Pancreas (tissue), 10 donors: ENCODE measurements around the gene GMDS. TPM values are rescaled to one million over a fixed set of nuclear protein-coding genes. Genes with fewer than 3 reads are reported as not detected.
A peak's percentile ranks its signal among the peaks of the same experiment; 100 is the strongest.

Source experiments
- ATAC-seq, 4 donors: fragments of 200-7000 bp; cut with Tn5 transposase; one replicate each; pipeline versions ENCODE4 v1.8.0 to v1.9.1; 2020; ENCODE audit warnings: mild to moderate bottlenecking in 4 of 4, moderate library complexity in 4 of 4
- DNase-seq, 6 donors: peaks; one replicate each; pipeline ENCODE4 v3.0.0-alpha.2; 2020
- FAIRE-seq: peaks from 2 replicates; lab custom pipeline; 2012; peaks lifted over from hg19 to GRCh38; lab: Jason Lieb, UNC
- H3K27ac ChIP-seq, 4 donors: fragments of 200-600 bp; sonication (generic); 1 replicate in 3 of 4; 2 replicates in 1 of 4; pipeline versions ENCODE4 v1.5.0 to v1.8.0; 2020
- H3K27me3 ChIP-seq, 4 donors: fragments of 200-600 bp; one replicate each; pipeline ENCODE4 v1.8.0; 2021
- H3K36me3 ChIP-seq, 3 donors: fragments of 200-600 bp; sonication (generic) in 1 of 3; one replicate each; pipeline versions ENCODE4 v1.5.0 to v1.8.0; 2020 to 2021
- H3K4me1 ChIP-seq, 3 donors: fragments of 200-600 bp; one replicate each; pipeline ENCODE4 v1.8.0; 2021
- H3K4me3 ChIP-seq, 4 donors: fragments of 200-600 bp; sonication (generic) in 2 of 4; one replicate each; pipeline versions ENCODE4 v1.5.0 to v1.8.0; 2020 to 2021
- H3K9me3 ChIP-seq, 4 donors: fragments of 200-600 bp; one replicate each; pipeline ENCODE4 v1.8.0; 2021
- WGBS, 2 donors: extraction: QIAGEN DNeasy Blood & Tissue Kit; methylation state at CpG; one replicate each; pipeline ENCODE4 v1.1.7; 2013; 5-methylcytosine and 5-hydroxymethylcytosine counted together
- intact Hi-C, 3 donors: fragments of 100-400 bp; cut with DNase I; formaldehyde crosslinking; loops; one replicate each; pipeline versions ENCODE4 v1.11.1 to v1.14.2; 2022
- polyA plus RNA-seq, 2 donors: library from polyadenylated mRNA; stranded (reverse); fragments of 200-250 nt; gene quantifications; one replicate each; pipeline ENCODE4 v1.2.3, GENCODE V29; 2013
- total RNA-seq, 6 donors: library from RNA; stranded (reverse); fragmentation: NEBNext Ultra II Directional in 4 of 6; extraction: Animal tissue kit (Norgen Biotek cat#: 25700) in 4 of 6; gene quantifications; one replicate each; pipeline versions ENCODE4 v1.2.1 to v1.2.4, GENCODE V29; 2021 to 2023
- TF ChIP-seq, protein P1 (sequence below), 4 donors: fragments of 200-600 bp; sonication (generic) in 3 of 4; IDR thresholded peaks; one replicate each; pipeline versions ENCODE4 v1.5.0 to v1.8.0; 2021; ENCODE audit warnings: antibody characterized with exemption in 4 of 4
- donor health status: healthy with polysubstance abuse.
- donor health status: DM: no; HTN: no; CAD: no; lungs with moderate emphysema.
- donor health status: DM: no; HTN: no; CAD: no.
- donor health status: control.
- donor health status: control.
- donor health status: Bipolar disorder and iron deficiency.
- donor health status: DM: yes; HTN: yes; CAD: no.
- donor health status: DM: no; HTN: no; CAD: no.
- donor health status: DM: no; HTN: no; CAD: no.
- donor health status: DM: yes; HTN: yes; CAD: no.

Gene GMDS
- total and polyA plus RNA-seq, 8 donors = 7.6 to 40.8 (median 26.5) TPM

DNA sequence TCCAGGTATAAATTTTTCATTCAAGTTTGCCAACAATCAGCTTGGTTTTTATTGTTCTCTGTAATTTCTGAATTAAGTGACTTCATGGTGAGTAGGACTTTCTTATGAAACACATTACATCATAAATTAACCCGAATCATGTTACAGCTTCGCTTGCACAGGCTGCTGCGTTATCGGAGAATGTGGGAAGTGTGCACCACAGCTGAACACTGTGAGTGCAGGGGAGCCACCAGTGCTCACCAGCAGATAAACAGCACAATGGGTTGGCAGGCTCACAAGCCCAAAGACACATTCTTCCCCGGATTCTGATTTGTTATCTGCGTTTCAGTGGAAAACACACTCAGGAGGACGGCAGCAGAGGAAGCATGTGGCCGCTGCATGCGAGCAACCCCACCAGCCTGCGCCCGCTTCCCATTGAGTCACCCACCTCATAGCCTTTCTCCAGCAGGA, 121.1 kb downstream of the GMDS start:
- intact Hi-C loops = loop anchor here in 1 of 3 donors (10.0 kb wide), 1 partner anchor 71 kb away; no protein-coding TSS in a partner anchor
- no peak for DNase-seq
- H3K4me3 ChIP-seq = no peak overlapping the region
- FAIRE-seq = no peak
- H3K4me1 ChIP-seq = peaks cover 0 to 11% (median 10%) of the 10 kb centered on the region in 3 donors
- TF ChIP-seq, protein P1, sequence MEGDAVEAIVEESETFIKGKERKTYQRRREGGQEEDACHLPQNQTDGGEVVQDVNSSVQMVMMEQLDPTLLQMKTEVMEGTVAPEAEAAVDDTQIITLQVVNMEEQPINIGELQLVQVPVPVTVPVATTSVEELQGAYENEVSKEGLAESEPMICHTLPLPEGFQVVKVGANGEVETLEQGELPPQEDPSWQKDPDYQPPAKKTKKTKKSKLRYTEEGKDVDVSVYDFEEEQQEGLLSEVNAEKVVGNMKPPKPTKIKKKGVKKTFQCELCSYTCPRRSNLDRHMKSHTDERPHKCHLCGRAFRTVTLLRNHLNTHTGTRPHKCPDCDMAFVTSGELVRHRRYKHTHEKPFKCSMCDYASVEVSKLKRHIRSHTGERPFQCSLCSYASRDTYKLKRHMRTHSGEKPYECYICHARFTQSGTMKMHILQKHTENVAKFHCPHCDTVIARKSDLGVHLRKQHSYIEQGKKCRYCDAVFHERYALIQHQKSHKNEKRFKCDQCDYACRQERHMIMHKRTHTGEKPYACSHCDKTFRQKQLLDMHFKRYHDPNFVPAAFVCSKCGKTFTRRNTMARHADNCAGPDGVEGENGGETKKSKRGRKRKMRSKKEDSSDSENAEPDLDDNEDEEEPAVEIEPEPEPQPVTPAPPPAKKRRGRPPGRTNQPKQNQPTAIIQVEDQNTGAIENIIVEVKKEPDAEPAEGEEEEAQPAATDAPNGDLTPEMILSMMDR (IDR thresholded peaks at IDR 0.05) = no peak
- WGBS, 2 donors = 83 to 90% methylated on average over 11 of the region's 11 CpGs
- no peak for ATAC-seq
- no peaks in the 10 kb centered on the region for H3K9me3 ChIP-seq
- no peaks in the 10 kb centered on the region for H3K27me3 ChIP-seq
- H3K27ac ChIP-seq = no peak overlapping the region
- H3K36me3 ChIP-seq = no peaks in the 10 kb centered on the region

DNA sequence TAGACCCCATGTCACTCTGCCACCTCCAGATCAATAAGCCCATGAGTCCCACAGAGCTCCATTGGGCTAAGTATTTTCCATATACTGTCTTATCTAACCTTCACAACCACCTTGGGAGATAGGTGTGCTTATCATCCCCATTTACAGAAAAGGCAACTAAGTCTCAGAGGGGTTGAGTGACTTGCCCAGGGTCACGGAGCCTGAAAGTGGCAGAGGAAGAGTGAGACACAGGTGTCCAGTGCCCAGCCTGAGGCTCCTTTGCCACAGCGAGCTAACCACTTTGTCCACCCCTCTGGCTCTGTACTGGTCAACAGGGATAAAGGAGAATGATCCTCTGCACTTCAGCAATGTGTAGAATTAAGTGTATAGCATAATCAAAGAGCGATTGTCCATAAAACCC, 124.5 kb downstream of the GMDS start:
- H3K9me3 ChIP-seq = no peaks in the 10 kb centered on the region
- H3K4me1 ChIP-seq = peaks cover 8 to 31% (median 27%) of the 10 kb centered on the region in 3 donors
- WGBS, 2 donors = 94 to 99% methylated on average over 3 of the region's 3 CpGs
- H3K27me3 ChIP-seq = no peaks in the 10 kb centered on the region
- intact Hi-C loops = loop anchor here in 1 of 3 donors (10.0 kb wide), 1 partner anchor 74 kb away; no protein-coding TSS in a partner anchor
- ATAC-seq = no peak
- no peak overlapping the region for H3K4me3 ChIP-seq
- TF ChIP-seq, protein P1 (IDR thresholded peaks at IDR 0.05) = no peak
- no peak for FAIRE-seq
- DNase-seq = no peak
- no peaks in the 10 kb centered on the region for H3K36me3 ChIP-seq
- no peak overlapping the region for H3K27ac ChIP-seq

DNA sequence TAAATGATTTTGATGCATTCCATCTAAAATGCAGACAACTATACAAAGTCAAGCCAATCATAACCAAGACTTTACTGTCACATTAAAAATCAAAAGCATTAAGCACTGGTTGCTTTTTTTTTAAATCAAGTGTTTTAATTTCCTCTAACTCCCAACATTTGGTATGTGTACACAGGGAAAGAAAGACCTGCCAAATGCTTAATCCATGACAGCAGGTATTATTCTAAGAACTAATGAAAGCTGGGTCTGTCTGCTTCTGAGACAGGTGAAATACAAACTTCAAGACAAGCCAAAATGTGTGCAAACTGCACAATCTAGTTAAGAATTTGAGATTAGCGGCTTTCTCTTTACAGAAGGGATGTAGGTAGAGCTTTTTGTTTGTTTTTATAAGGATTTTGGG, 126.1 kb downstream of the GMDS start:
- Histone ChIP-seq H3K9me3 (no peaks in the 10 kb centered on the region), H3K36me3 (no peaks in the 10 kb centered on the region), H3K27me3 (no peaks in the 10 kb centered on the region), H3K4me3 (no peak overlapping the region), H3K27ac (no peak overlapping the region), H3K4me1 (peaks cover 8 to 31% (median 27%) of the 10 kb centered on the region in 3 donors)
- ATAC-seq (peak; percentile 60 to 82 (median 81)), FAIRE-seq (no peak), DNase-seq (no peak)
- TF ChIP-seq, protein P1 (IDR thresholded peaks at IDR 0.05) = no peak
- intact Hi-C loops = no loop called here
- 16 to 29% methylated on average over 1 of the region's 1 CpG for WGBS, 2 donors

DNA sequence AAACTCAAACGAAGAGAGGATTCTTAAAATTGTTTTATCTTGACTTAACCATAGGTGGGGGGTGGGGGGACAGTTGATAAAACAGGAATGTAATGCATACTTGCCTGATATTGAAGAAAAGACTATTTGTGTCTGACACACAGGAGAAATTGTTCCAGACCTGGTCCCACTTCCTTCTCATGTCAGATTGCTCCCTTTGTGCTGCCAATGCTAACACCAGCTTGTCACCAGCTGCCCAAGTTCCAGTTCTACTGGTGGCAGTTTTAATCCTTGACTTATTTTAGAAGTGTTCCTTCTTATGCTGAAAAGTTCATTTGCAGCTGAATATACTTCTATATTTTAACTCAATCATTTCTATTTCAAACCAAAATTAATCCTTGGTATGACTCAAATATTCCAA, 127.3 kb downstream of the GMDS start:
- no peaks in the 10 kb centered on the region for H3K9me3 ChIP-seq
- DNase-seq (peak in 3 of 6 donors; percentile 40 to 51 (median 43)), FAIRE-seq (no peak), ATAC-seq (peak; percentile 88 to 91 (median 90))
- H3K27me3 ChIP-seq = no peaks in the 10 kb centered on the region
- no peaks in the 10 kb centered on the region for H3K36me3 ChIP-seq
- TF ChIP-seq, protein P1 (IDR thresholded peaks at IDR 0.05) = no peak
- peaks cover 8 to 31% (median 27%) of the 10 kb centered on the region in 3 donors for H3K4me1 ChIP-seq
- intact Hi-C loops = no loop called here
- 14 to 21% methylated on average over 1 of the region's 1 CpG for WGBS, 2 donors
- peak overlapping the region in 1 of 4 donors; percentile 24 for H3K27ac ChIP-seq
- H3K4me3 ChIP-seq = no peak overlapping the region

DNA sequence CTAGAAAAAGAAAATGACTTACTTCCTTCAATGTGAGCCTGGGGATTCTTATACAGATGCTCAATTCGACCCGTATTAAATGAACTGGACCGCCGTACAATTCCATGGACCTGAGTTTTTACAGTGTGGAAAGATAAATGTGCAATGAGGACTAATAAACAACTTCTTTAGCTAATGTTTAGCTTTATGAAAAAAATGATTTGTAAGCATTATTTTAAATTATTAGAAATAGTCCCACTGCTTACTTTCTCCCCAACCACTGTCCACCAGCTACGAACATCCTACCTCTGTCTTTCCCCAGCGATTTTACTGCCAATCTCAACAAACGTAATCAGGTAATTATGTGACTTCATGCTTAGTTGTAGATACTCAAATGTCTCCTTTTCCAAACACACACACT, 128.0 kb downstream of the GMDS start:
- WGBS, 2 donors = 90 to 93% methylated on average over 7 of the region's 7 CpGs
- H3K9me3 ChIP-seq = no peaks in the 10 kb centered on the region
- no peak for ATAC-seq
- H3K27ac ChIP-seq = peak overlapping the region in 1 of 4 donors; percentile 24
- H3K4me1 ChIP-seq = peaks cover 8 to 31% (median 27%) of the 10 kb centered on the region in 3 donors
- TF ChIP-seq, protein P1 (IDR thresholded peaks at IDR 0.05) = no peak
- intact Hi-C loops = no loop called here
- H3K36me3 ChIP-seq = no peaks in the 10 kb centered on the region
- H3K4me3 ChIP-seq = no peak overlapping the region
- DNase-seq = no peak
- no peak for FAIRE-seq
- H3K27me3 ChIP-seq = no peaks in the 10 kb centered on the region
